ENCODE measurements around the gene GRAMD4. TPM values are rescaled to one million over a fixed set of nuclear protein-coding genes. Genes with fewer than 3 reads are reported as not detected.

GRAMD4 gene
- total RNA-seq, 1 donor from 2014 or later: 16.8 TPM

- no peaks in the 10 kb centered on the region for H3K36me3 ChIP-seq (ENCODE audit: control insufficient read depth, insufficient read depth, low read length)
- no peak for FAIRE-seq
- TF ChIP-seq CTCF (IDR thresholded peaks at IDR 0.05; ENCODE audit: insufficient read depth, low read length, severe bottlenecking): no peak
Measured at GRCh38 chr22:46589871-46590271, 30.3 kb upstream of the GRAMD4 start.

GRCh38 chr22:46590334-46590733 lies 29.9 kb upstream of the GRAMD4 start:
- TF ChIP-seq CTCF (IDR thresholded peaks at IDR 0.05; ENCODE audit: insufficient read depth, low read length, severe bottlenecking): no peak
- H3K36me3 ChIP-seq (ENCODE audit: control insufficient read depth, insufficient read depth, low read length): no peaks in the 10 kb centered on the region
- H3K4me3 ChIP-seq (ENCODE audit: low read depth, low read length): no peak overlapping the region
- DNase-seq (ENCODE audit: low read depth): no peak
- no peaks in the 10 kb centered on the region for H3K27me3 ChIP-seq (ENCODE audit: control insufficient read depth, insufficient read depth, low read length)
- no peak for FAIRE-seq

More at GRCh38 chr22:46589871-46590271, 30.3 kb upstream of the GRAMD4 start:
- no peak for DNase-seq (ENCODE audit: low read depth)
- Histone ChIP-seq H3K27me3 (ENCODE audit: control insufficient read depth, insufficient read depth, low read length) (no peaks in the 10 kb centered on the region), H3K4me3 (ENCODE audit: low read depth, low read length) (no peak overlapping the region)

- Histone ChIP-seq H3K4me3 (ENCODE audit: low read depth, low read length) (no peak overlapping the region), H3K36me3 (ENCODE audit: control insufficient read depth, insufficient read depth, low read length) (no peaks in the 10 kb centered on the region), H3K27me3 (ENCODE audit: control insufficient read depth, insufficient read depth, low read length) (no peaks in the 10 kb centered on the region)
- DNase-seq (ENCODE audit: low read depth): no peak
- FAIRE-seq: no peak
- no peak for TF ChIP-seq CTCF (IDR thresholded peaks at IDR 0.05; ENCODE audit: insufficient read depth, low read length, severe bottlenecking)
Measured at GRCh38 chr22:46591930-46592329, 28.3 kb upstream of the GRAMD4 start.

GRCh38 chr22:46592390-46592872 lies 27.8 kb upstream of the GRAMD4 start:
- H3K4me3 ChIP-seq (ENCODE audit: low read depth, low read length): no peak overlapping the region
- no peaks in the 10 kb centered on the region for H3K27me3 ChIP-seq (ENCODE audit: control insufficient read depth, insufficient read depth, low read length)
- no peaks in the 10 kb centered on the region for H3K36me3 ChIP-seq (ENCODE audit: control insufficient read depth, insufficient read depth, low read length)
- DNase-seq (ENCODE audit: low read depth) (no peak), FAIRE-seq (no peak)
- no peak for TF ChIP-seq CTCF (IDR thresholded peaks at IDR 0.05; ENCODE audit: insufficient read depth, low read length, severe bottlenecking)

- DNase-seq (ENCODE audit: low read depth) (no peak), FAIRE-seq (no peak)
- no peak overlapping the region for H3K4me3 ChIP-seq (ENCODE audit: low read depth, low read length)
Measured at GRCh38 chr22:46593211-46593681, 26.9 kb upstream of the GRAMD4 start.

More at GRCh38 chr22:46593211-46593681, 26.9 kb upstream of the GRAMD4 start:
- Histone ChIP-seq H3K27me3 (ENCODE audit: control insufficient read depth, insufficient read depth, low read length) (no peaks in the 10 kb centered on the region), H3K36me3 (ENCODE audit: control insufficient read depth, insufficient read depth, low read length) (no peaks in the 10 kb centered on the region)
- TF ChIP-seq CTCF (IDR thresholded peaks at IDR 0.05; ENCODE audit: insufficient read depth, low read length, severe bottlenecking): no peak

All from bronchial epithelial cell (primary cell).